Gastroesophageal sphincter (tissue), 4 donors: ENCODE results near the gene SENP2. TPM values are rescaled to one million over a fixed set of nuclear protein-coding genes. Genes with fewer than 3 reads are reported as not detected.
"Not testable (repeated sequence)": the region's sequence is repeated elsewhere in the genome, so short reads cannot be mapped to it uniquely, and the experiment has no call there.

Experiments used
- ATAC-seq: fragments of 150-250 bp; one replicate; pipeline ENCODE4 v1.9.1; 2016; ENCODE audit warnings: mild to moderate bottlenecking, moderate library complexity
- H3K27ac ChIP-seq, 4 donors: fragments of 200-600 bp; sonication (generic) in 3 of 4; 1 replicate in 3 of 4; 2 replicates in 1 of 4; pipeline ENCODE4 v1.5.1; 2016 to 2019
- H3K27me3 ChIP-seq: fragments of 200-600 bp; sonication (generic); one replicate; pipeline ENCODE4 v1.5.1; 2019
- H3K36me3 ChIP-seq, 2 donors: fragments of 200-600 bp; sonication (generic); one replicate each; pipeline ENCODE4 v1.5.1; 2019; ENCODE audit warnings: control low read depth in 1 of 2
- H3K4me1 ChIP-seq, 3 donors: fragments of 200-600 bp; sonication (generic); 1 replicate in 2 of 3; 2 replicates in 1 of 3; pipeline ENCODE4 v1.5.1; 2016 to 2019; ENCODE audit warnings: control low read depth in 2 of 3
- H3K4me3 ChIP-seq, 2 donors: fragments of 200-600 bp; sonication (generic); one replicate each; pipeline ENCODE4 v1.5.1; 2019; ENCODE audit warnings: mild to moderate bottlenecking in 1 of 2, moderate library complexity in 1 of 2
- H3K9me3 ChIP-seq, 3 donors: fragments of 200-600 bp; sonication (generic); one replicate each; pipeline ENCODE4 v1.5.1; 2017 to 2019; ENCODE audit warnings: control low read depth in 2 of 3
- EP300 ChIP-seq: sonication (generic); formaldehyde crosslinking; IDR thresholded peaks from one replicate; pipeline ENCODE4 v1.6.1; 2017; ENCODE audit warnings: antibody characterized with exemption, mild to moderate bottlenecking
- POLR2A ChIP-seq, 2 donors: fragments of 450-650 bp; IDR thresholded peaks; one replicate each; pipeline ENCODE4 v1.6.1; 2017; ENCODE audit warnings: antibody characterized with exemption in 2 of 2, mild to moderate bottlenecking in 2 of 2, moderate library complexity in 1 of 2
- POLR2AphosphoS5 ChIP-seq: sonication (generic); formaldehyde crosslinking; IDR thresholded peaks from one replicate; pipeline ENCODE4 v1.6.1; 2017; ENCODE audit warnings: antibody characterized with exemption
- WGBS, 2 donors: methylation state at CpG; one replicate each; pipeline ENCODE4 v1.1.5; 2018; ENCODE audit warnings: low coverage in 1 of 2; 5-methylcytosine and 5-hydroxymethylcytosine counted together
- total RNA-seq, 4 donors: library from RNA; depleted of rRNA; stranded (reverse); fragments of >200 nt; gene quantifications; one replicate each; pipeline ENCODE4 v1.1.0, GENCODE V29; 2016
- TF ChIP-seq, protein P1 (sequence below), 4 experiments: fragments of 200-600 bp in 2 of 4; fragments of 450-650 bp in 2 of 4; sonication (generic) in 1 of 4; IDR thresholded peaks; one replicate each; pipeline ENCODE4 v1.5.1; 2017 to 2019; ENCODE audit warnings: antibody characterized with exemption in 4 of 4, mild to moderate bottlenecking in 2 of 4, moderate library complexity in 2 of 4

SENP2 gene
- total RNA-seq, 4 donors from 2014 or later = 25.8 to 51.2 (median 40.2) TPM

DNA sequence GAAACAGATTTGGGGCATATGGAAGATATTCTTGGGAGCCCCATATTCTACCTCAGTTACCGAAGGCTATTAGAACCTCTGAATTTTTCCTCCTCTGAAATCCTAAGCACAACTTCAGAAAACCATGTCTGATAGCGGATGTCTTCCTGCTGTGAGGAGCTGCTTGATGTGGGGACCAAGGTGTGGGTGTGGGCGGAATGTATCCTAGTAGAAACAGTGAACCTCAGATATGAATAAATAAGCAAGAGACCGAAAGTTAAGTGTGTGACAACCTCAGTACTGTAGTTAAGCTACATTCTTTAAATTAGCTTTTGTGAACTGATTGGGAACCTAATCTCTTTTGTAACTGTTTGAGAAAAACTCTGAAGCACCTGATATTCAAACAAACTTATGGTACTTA, 46.9 kb downstream of the SENP2 start:
- ATAC-seq = no peak
- 93 to 97% methylated on average over 4 of the region's 4 CpGs for WGBS, 2 donors
- no peaks in the 10 kb centered on the region for H3K9me3 ChIP-seq
- no peaks in the 10 kb centered on the region for H3K27me3 ChIP-seq
- H3K27ac ChIP-seq = no peak overlapping the region
- peaks cover 0 to 37% of the 10 kb centered on the region in 2 donors for H3K36me3 ChIP-seq
- H3K4me3 ChIP-seq = no peak overlapping the region
- H3K4me1 ChIP-seq = peaks cover 7 to 18% (median 11%) of the 10 kb centered on the region in 3 donors
- no peak for TF ChIP-seq EP300
- TF ChIP-seq, protein P1, sequence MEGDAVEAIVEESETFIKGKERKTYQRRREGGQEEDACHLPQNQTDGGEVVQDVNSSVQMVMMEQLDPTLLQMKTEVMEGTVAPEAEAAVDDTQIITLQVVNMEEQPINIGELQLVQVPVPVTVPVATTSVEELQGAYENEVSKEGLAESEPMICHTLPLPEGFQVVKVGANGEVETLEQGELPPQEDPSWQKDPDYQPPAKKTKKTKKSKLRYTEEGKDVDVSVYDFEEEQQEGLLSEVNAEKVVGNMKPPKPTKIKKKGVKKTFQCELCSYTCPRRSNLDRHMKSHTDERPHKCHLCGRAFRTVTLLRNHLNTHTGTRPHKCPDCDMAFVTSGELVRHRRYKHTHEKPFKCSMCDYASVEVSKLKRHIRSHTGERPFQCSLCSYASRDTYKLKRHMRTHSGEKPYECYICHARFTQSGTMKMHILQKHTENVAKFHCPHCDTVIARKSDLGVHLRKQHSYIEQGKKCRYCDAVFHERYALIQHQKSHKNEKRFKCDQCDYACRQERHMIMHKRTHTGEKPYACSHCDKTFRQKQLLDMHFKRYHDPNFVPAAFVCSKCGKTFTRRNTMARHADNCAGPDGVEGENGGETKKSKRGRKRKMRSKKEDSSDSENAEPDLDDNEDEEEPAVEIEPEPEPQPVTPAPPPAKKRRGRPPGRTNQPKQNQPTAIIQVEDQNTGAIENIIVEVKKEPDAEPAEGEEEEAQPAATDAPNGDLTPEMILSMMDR (IDR thresholded peaks at IDR 0.05) = no peak

DNA sequence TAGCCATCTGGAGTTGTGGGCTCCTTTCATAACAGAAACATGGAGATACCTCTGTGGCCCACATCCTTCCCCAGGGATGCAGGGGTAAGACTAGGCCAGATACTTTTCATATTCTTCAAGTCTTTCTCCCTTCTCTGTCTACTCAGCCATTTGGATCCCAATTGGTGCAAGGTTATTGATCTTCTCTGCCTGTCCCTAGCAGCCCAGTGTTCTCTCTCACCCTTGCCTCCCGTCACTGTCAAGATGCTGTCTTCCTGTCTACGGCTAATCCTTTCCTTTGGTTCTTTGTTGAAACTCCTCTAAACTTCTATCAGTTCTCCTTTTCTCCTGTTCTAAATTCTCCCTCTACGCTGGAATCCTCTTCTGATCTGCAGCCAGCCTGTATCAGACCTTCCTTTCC, 51.3 kb downstream of the SENP2 start:
- no peak for ATAC-seq
- Histone ChIP-seq H3K4me1 (no peaks in the 10 kb centered on the region), H3K36me3 (peaks cover 0 to 5% of the 10 kb centered on the region in 2 donors), H3K4me3 (no peak overlapping the region), H3K9me3 (no peaks in the 10 kb centered on the region), H3K27ac (no peak overlapping the region), H3K27me3 (no peaks in the 10 kb centered on the region)
- WGBS, 2 donors = 50 to 75% methylated on average over 1 to 2 of the region's 3 CpGs
- TF ChIP-seq EP300 (no peak), POLR2AphosphoS5 (no peak), POLR2A (IDR thresholded peaks at IDR 0.05) (no peak)
- TF ChIP-seq, protein P1 (IDR thresholded peaks at IDR 0.05) = no peak

DNA sequence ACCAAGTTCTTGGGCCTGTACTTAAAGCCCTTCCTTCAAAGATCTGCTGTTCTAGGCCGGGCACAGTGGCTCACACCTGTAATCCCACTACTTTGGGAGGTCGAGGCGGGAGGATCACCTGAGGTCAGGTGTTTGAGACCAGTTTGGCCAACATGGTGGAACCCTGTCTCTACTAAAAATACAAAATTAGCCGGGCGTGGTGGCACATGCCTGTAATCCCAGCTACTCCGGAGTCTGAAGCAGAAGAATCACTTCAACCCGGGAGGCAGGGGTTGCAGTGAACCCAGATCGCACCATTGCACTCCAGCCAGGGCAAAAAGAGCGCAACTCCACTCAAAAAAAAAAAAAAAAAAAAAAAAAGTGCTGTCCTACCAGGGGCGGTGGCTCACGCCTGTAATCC, 52.6 kb downstream of the SENP2 start:
- not testable (repeated sequence) for ATAC-seq, H3K27me3 ChIP-seq, H3K36me3 ChIP-seq, H3K9me3 ChIP-seq, H3K4me3 ChIP-seq, H3K4me1 ChIP-seq, H3K27ac ChIP-seq
- 91 to 93% methylated on average over 4 to 6 of the region's 11 CpGs for whole genome bisulfite sequencing, 2 donors

DNA sequence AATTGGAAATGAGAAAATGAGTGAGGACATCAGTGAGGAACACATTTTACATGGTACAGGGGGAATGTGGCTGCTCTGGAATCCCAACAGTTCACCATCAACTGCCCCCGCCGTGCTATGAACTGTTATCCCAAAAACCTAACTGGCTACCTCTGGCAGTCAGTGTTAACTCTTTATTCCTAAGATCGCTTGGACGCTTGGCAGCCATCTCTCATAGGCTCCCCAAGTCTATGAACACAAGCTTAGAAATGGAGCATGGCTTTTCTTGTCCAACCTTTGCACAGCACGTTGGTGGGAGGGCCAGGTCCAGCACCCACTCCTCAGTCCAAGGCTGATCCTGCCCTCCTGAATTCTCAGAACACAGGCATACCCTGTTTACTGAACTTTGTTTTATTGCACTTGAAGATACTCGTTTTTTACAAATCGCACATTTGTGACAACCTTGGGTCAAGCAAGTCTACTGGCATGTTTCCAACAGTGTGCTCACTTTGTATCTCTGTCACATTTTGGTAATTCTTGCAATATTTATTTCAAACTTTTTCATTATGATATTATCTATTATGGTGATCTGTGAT, 53.6 kb downstream of the SENP2 start:
- Histone ChIP-seq H3K4me3 (no peak overlapping the region), H3K9me3 (no peaks in the 10 kb centered on the region), H3K27me3 (no peaks in the 10 kb centered on the region), H3K27ac (no peak overlapping the region), H3K4me1 (no peaks in the 10 kb centered on the region), H3K36me3 (no peaks in the 10 kb centered on the region)
- 70 to 100% methylated on average over 2 to 7 of the region's 7 CpGs for WGBS, 2 donors
- no peak for ATAC-seq
- TF ChIP-seq EP300 = no peak
- TF ChIP-seq POLR2AphosphoS5 = no peak
- TF ChIP-seq POLR2A (IDR thresholded peaks at IDR 0.05) = no peak
- TF ChIP-seq, protein P1 (IDR thresholded peaks at IDR 0.05) = no peak

DNA sequence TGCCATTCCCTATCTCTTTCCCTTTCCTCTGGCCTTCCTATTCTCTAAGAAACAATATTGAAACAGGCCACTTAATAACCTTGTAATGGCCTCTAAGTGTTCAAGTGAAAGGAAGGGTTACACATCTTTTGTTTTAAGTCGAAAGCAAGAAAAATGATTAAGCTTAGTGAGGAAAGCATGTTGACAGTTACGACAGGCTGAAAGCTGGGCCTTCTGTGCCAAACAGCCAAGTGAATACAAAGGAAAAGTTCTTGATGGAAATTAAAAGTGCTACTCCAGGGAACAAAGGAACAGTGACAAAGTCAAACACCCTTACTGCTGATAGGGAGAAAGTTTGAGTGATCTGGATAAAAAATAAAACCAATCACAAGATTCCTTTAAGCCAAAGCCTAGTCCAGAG, 54.2 kb downstream of the SENP2 start:
- TF ChIP-seq POLR2AphosphoS5 (no peak), POLR2A (IDR thresholded peaks at IDR 0.05) (no peak), EP300 (no peak)
- TF ChIP-seq, protein P1 (IDR thresholded peaks at IDR 0.05) = no peak
- WGBS, 2 donors = 66 to 80% methylated on average over 1 to 2 of the region's 2 CpGs
- Histone ChIP-seq H3K4me1 (no peaks in the 10 kb centered on the region), H3K4me3 (no peak overlapping the region), H3K27me3 (no peaks in the 10 kb centered on the region), H3K36me3 (no peaks in the 10 kb centered on the region), H3K27ac (no peak overlapping the region), H3K9me3 (no peaks in the 10 kb centered on the region)
- ATAC-seq = no peak

DNA sequence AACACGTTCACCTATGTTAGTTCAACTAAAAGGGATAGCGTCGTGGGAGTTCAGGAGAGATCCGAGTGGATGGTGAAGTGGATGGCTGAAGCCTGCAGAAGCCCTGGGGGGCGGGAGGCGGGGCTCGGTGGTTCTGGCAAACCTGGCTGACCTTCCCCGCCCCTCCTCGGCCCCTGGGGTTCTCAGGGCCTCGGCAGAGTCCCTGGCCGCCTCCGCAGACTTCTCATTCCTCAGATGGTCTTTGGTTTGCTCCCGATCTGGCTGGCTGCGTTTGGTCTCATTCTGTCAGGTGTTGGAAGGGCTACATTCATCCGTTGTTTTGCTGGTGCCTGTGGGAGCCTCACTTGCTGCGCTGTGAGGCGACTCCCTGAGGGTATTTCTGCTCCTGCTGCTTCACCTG, 59.1 kb downstream of the SENP2 start:
- ATAC-seq = not testable (repeated sequence)

More for the DNA sequence above, 59.1 kb downstream of the SENP2 start:
- H3K27ac ChIP-seq, H3K27me3 ChIP-seq, H3K4me3 ChIP-seq, H3K9me3 ChIP-seq, H3K36me3 ChIP-seq: not testable (repeated sequence)
- peaks cover 0 to 13% (median 0%) of the 10 kb centered on the region in 3 donors for H3K4me1 ChIP-seq
- 54 to 70% methylated on average over 2 to 4 of the region's 17 CpGs for WGBS, 2 donors
